HUES6 (cell line): ENCODE results near the gene CLK3.

ENCODE experiments used
- H3K27ac ChIP-seq: 2 replicates; pipeline ENCODE4 v1.7.0; 2013; ENCODE audit warnings: low read depth, mild to moderate bottlenecking, low read length, inconsistent platforms
- H3K27me3 ChIP-seq: 2 replicates; pipeline ENCODE4 v1.6.1; 2013; ENCODE audit warnings: low read length; ENCODE audit not compliant: control insufficient read depth, insufficient read depth
- H3K36me3 ChIP-seq: 2 replicates; pipeline ENCODE4 v1.6.1; 2013; ENCODE audit warnings: low read length; ENCODE audit not compliant: control insufficient read depth, insufficient read depth
- H3K4me1 ChIP-seq: 2 replicates; pipeline ENCODE4 v1.6.1; 2013; ENCODE audit warnings: low read length; ENCODE audit not compliant: control insufficient read depth, insufficient read depth
- H3K4me3 ChIP-seq: 2 replicates; pipeline ENCODE4 v1.5.1; 2013; ENCODE audit warnings: low read depth, low read length
- H3K9ac ChIP-seq: one replicate; pipeline ENCODE4 v1.6.1; 2013; ENCODE audit warnings: mild to moderate bottlenecking, low read length
- H3K9me3 ChIP-seq: 2 replicates; pipeline ENCODE4 v1.6.1; 2013; ENCODE audit warnings: low read depth, low read length; ENCODE audit not compliant: control insufficient read depth, insufficient read depth

The CLK3 gene

DNA sequence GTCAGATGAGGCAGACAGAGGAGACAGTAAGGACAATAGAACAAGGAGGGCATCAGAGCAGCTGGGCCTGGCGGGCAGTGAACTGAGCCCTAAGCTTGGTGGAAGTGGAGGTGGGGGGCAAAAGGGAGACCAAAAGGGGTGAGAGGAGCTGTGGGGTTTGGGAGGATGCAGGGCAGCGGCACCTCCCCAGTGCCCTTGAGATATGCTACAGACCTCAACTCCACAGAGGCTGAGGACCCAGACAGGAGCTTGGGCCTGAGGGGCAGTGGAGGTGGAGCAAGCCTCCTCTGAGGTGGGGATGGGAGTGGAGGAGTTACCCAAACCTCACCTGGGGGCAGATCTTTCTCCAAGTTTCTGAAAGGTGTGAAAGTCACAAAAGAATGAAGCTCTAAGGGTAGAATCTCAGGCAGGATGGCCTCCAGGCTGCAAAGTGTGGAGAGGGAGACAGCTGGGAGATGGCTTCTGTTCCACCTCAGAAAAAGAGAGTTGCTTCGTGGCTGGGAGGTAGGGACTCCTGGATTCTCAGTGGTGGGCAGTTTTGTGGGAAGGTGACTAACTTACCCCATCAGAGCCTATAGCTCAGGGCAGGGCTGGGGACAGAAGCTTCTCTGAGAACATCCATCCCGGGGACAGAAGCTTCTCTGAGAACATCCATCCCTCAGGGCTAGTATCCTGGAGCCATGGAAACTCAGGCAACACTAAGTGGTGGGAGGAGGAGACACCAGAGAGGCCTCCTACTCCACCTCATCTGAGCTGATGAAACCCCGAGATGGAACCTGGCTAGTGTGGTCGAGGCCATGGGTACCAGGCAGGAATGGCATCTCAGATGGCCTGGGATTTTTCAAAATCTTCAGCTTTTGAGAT is 2.3 kb upstream of the CLK3 start:
- no peak overlapping the region for H3K4me3 ChIP-seq
- H3K9me3 ChIP-seq = no peaks in the 10 kb centered on the region
- peaks cover 8% of the 10 kb centered on the region for H3K27me3 ChIP-seq
- no peak overlapping the region for H3K9ac ChIP-seq
- no peak overlapping the region for H3K27ac ChIP-seq
- peaks cover 24% of the 10 kb centered on the region; the same call in 1 of the 2 replicates for H3K4me1 ChIP-seq
- no peaks in the 10 kb centered on the region for H3K36me3 ChIP-seq

DNA sequence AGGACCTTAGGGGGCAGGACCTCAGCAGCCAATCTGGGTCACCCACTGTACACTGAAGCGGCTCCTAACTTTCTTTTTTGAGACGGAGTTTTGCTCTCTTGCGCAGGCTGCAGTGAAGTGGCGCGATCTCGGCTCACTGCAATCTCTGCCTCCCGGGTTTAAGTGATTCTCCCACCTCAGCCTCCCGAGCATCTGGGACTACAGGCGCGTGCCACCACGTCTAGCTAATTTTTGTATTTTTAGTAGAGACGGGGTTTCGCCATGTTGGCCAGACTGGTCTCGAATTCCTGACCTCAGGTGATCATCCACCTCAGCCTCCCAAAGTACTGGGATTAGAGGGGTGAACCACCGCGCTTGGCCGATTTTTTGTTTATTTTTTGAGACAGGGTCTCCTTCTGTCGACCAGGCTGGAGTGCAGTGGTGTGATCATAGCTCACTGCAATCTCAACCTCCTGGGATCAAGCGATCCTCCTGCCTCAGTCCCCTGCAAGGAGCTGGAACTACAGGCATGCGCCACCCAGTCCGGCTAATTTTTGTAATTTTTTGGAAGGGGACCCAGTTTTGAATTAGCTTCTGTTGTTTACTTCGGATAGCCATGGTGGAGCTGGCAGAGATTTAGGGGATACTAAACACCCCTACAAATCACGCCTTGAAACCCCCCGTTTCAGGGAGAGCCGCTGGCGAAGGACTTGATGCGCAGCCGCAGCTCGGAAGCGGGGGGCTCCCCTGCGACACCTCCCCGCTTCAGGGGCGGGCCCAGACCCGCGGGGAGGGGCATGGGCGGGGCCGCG is 1.5 kb upstream of the CLK3 start:
- Histone ChIP-seq H3K9me3 (no peaks in the 10 kb centered on the region), H3K36me3 (peaks cover 2% of the 10 kb centered on the region), H3K27me3 (peaks cover 7% of the 10 kb centered on the region; the same call in 1 of the 2 replicates), H3K27ac (peak overlapping the region; percentile 70; the same call in 1 of the 2 replicates), H3K4me1 (peaks cover 24% of the 10 kb centered on the region; the same call in 1 of the 2 replicates), H3K9ac (peak overlapping the region; percentile 18), H3K4me3 (peak overlapping the region; percentile 96)

DNA sequence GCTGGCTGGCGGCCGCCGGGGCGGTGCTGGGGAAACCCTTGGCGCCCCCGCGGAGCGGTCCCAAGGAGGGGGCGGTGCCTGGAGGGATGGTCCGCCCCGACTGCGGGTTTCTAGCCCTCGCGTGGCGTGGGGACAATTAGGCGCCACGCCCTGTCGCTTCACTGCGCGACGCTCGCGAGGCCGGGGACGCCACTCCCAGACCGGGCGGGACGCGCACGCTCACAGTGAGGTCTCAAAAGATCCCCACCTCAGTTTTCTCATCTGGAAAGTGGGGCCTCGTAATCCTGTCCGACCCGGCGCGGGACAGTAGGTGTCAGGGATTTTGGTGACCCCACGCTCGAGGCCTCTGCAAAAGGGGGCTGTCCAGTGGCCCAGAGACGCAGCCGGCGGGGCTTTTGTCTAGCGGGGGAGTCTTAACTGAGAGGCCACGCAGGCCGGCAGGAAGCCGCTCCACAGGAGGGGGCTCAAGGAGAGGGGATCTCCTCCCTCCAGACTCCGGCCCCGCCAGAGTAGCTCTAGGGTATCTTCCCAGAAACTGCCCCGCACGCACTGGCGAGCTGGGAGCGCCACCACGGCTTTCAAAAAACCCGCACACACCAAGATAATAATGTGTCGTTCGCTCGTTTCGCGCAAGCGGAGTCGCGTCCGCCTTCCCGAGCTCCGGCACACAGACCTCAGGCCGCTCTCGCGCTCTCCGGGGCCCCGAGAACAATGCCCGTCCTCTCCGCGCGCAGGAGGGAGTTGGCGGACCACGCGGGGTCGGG is 710 bp upstream of the CLK3 start:
- H3K4me1 ChIP-seq = peaks cover 23% of the 10 kb centered on the region; the same call in 1 of the 2 replicates
- H3K27ac ChIP-seq = peak overlapping the region; percentile 70; the same call in 1 of the 2 replicates
- peak overlapping the region; percentile 94 for H3K9ac ChIP-seq
- H3K9me3 ChIP-seq = no peaks in the 10 kb centered on the region
- H3K4me3 ChIP-seq = peak overlapping the region; percentile 96
- peaks cover 7% of the 10 kb centered on the region; the same call in 1 of the 2 replicates for H3K27me3 ChIP-seq
- H3K36me3 ChIP-seq = peaks cover 10% of the 10 kb centered on the region

DNA sequence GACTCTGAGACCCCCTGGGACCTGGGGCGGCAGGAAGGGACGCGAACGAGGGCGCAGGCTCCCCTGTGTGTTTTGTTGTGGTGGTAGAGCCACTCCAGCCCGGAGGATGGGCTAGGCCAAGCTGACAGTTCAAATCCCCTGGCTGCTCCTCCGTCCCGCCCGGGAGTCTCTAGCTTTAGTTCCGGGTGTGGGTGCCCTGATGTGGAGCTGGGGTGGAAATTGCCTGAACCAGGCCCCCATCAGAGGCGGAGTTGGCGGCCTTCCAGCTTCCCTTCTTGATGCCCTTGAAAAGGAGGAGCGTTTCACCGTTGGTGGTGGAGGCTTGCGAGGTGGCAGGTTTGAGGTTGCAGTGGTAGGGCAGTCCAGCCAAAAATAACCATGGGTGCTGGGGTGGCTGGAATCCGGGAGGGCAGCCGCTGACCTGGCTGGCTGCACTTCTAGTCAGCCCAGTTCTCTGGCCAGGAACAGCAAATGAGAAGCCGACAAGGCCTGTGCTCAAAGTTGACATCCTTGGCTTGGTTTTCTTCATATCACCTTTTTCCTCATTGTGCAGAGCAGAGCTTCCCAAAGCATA is 817 bp downstream of the CLK3 start:
- Histone ChIP-seq H3K27me3 (peaks cover 7% of the 10 kb centered on the region; the same call in 1 of the 2 replicates), H3K36me3 (peaks cover 23% of the 10 kb centered on the region), H3K4me1 (peaks cover 16% of the 10 kb centered on the region; the same call in 1 of the 2 replicates), H3K9me3 (no peaks in the 10 kb centered on the region), H3K9ac (peak overlapping the region; percentile 94), H3K4me3 (peak overlapping the region; percentile 96), H3K27ac (peak overlapping the region; percentile 86; the same call in 1 of the 2 replicates)

DNA sequence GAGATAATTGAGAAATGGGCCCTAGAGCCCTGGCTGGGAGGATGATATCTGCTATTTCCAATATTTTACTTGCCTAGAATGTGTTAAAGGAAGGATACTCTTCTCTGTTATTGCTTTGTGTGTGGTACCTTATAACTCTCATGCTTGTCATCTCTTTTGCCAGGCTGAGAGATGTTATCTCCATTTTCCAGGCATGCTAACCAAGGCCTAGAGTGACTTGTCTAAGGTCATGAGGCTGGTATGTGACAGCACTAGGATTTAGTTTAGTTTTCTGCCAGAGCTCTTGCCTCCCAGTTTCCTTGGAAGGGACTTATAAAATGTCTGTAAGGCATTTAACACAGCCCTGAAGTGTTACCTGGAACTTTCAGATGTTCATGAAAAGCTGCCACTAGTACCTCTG is 1.4 kb downstream of the CLK3 start:
- H3K4me1 ChIP-seq = peaks cover 16% of the 10 kb centered on the region; the same call in 1 of the 2 replicates
- H3K4me3 ChIP-seq = peak overlapping the region; percentile 96
- no peak overlapping the region for H3K27ac ChIP-seq
- no peaks in the 10 kb centered on the region for H3K9me3 ChIP-seq
- H3K9ac ChIP-seq = peak overlapping the region; percentile 94
- peaks cover 29% of the 10 kb centered on the region for H3K36me3 ChIP-seq
- peaks cover 7% of the 10 kb centered on the region; the same call in 1 of the 2 replicates for H3K27me3 ChIP-seq

DNA sequence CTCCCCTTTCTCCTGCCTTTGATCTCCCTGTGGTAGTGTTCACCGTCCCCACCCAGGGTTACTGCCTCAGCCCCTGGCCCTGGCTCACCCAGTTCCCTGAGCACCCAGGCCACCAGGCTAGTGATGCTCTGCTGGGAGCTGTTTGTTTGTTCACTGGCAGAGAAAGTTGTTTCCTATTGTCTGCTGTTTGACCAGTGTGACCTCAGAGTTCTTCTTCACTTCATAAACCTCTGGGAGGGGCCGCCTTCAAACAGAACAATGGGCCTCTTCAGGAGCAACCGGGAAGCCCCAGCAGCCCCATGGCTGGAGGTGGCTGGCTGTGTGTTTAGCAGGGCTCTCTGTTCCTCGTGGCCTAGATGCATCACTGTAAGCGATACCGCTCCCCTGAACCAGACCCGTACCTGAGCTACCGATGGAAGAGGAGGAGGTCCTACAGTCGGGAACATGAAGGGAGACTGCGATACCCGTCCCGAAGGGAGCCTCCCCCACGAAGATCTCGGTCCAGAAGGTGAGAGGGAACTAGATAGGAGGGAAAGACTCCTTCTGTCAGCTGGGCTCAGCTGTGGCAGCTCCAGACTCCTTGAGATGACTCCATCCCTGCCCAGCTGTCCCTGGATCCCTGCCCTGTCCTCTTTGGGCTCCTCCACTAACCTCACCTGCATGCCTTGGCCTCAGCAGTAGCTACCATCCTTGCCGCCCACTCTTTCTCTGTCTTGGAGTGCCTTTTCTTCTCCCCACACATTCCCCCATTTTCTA is 3.4 kb downstream of the CLK3 start:
- Histone ChIP-seq H3K27me3 (no peaks in the 10 kb centered on the region), H3K4me1 (peaks cover 13% of the 10 kb centered on the region; the same call in 1 of the 2 replicates), H3K27ac (no peak overlapping the region), H3K4me3 (no peak overlapping the region), H3K9me3 (no peaks in the 10 kb centered on the region), H3K36me3 (peaks cover 49% of the 10 kb centered on the region), H3K9ac (no peak overlapping the region)

DNA sequence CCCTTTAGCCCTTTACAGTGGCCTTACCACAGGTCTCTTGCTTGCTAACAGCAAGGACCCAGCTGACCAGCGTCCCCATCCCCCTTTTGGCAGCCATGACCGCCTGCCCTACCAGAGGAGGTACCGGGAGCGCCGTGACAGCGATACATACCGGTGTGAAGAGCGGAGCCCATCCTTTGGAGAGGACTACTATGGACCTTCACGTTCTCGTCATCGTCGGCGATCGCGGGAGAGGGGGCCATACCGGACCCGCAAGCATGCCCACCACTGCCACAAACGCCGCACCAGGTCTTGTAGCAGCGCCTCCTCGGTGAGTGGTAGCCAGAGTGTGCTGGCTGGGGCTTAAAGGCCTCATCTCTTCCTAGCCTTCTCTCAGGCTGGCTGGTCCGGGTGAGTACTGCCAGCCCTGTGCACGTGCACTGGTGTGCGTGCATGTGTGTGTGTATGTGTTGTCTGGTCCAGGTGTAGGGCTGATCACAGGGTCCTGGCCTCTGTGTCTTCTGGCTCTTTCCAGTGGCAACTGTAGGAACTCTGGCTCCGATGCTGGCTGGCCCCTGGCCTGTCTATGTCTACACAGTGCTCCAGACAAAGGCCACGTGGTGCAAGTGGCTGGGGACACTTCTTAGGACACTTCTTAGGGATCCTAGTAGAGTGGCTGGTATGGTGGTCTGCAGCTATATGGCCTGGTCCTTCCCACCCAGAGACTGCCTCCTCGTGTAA is 4.4 kb downstream of the CLK3 start:
- no peak overlapping the region for H3K9ac ChIP-seq
- H3K9me3 ChIP-seq = no peaks in the 10 kb centered on the region
- no peak overlapping the region for H3K4me3 ChIP-seq
- H3K36me3 ChIP-seq = peaks cover 59% of the 10 kb centered on the region
- peaks cover 8% of the 10 kb centered on the region; the same call in 1 of the 2 replicates for H3K4me1 ChIP-seq
- no peak overlapping the region for H3K27ac ChIP-seq
- H3K27me3 ChIP-seq = no peaks in the 10 kb centered on the region

DNA sequence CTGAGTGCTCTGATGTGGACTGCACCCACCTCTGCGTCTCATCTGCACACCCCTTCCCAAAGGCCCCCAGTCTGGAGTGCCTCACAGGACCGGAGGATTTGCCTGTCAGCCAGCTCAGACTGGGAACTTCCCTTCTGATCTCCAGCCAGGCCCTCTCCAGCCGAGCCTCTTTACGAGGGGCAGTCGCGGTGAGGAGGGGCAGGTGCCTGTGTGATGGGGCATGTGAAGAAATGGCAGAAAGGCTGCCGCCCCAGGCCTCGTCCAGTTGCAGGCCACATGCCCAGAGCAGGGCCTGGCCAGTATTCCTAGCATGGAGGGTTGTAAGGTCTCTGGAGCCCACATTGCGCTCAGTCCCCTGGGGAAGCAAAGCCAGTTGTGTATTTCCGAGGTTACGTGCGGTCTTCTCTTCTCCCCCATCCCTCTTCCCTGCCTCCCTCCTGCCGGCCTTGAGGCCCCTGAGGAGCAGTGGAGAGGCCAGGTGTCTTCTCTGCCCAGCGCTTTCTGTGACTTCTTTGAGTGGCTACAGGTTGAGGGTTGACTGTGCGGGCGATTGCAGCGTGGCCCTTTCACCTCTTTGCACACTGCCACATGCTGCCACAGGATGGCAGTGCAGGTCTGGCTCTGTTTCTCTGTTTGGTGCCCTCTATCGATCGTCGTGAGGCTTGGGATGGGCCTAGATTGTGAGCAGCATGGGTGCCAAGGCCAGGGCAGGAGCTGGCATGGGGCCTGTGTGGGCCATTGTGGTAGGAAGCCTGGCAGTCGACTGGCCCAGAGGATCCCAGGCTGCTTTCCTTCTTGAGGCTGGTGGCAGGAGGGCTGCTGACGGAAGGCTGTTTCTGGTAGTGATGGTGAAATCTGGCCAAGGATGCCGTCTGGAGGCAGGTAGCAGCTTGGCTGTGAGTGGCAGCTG is 5.3 kb downstream of the CLK3 start:
- Histone ChIP-seq H3K4me3 (no peak overlapping the region), H3K4me1 (peaks cover 8% of the 10 kb centered on the region; the same call in 1 of the 2 replicates), H3K27ac (no peak overlapping the region), H3K9me3 (no peaks in the 10 kb centered on the region), H3K36me3 (peaks cover 67% of the 10 kb centered on the region), H3K27me3 (no peaks in the 10 kb centered on the region), H3K9ac (no peak overlapping the region)

DNA sequence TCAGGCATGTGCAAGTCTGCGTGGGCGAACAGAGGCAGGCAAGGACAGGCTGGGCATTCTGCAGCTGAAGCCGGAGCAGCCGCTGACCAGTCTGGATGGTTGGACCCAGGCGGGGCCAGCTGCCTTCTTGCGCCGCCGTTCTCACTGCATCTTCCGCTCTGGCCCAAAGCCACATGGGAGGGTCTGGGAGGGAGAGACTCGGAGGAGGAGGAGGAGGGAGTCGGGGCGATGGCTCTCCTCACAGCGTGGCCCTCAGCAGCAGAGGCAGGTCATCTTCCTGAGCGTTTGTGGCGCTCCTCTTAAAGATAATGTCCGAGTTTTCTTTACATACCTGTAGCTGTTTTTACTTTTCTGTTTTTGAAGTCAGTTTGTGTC is 5.9 kb downstream of the CLK3 start:
- Histone ChIP-seq H3K27me3 (no peaks in the 10 kb centered on the region), H3K4me3 (no peak overlapping the region), H3K36me3 (peaks cover 74% of the 10 kb centered on the region), H3K9me3 (no peaks in the 10 kb centered on the region), H3K4me1 (peaks cover 8% of the 10 kb centered on the region; the same call in 1 of the 2 replicates), H3K9ac (no peak overlapping the region), H3K27ac (no peak overlapping the region)
